IMR-90 (cell line): ENCODE data around the gene ACRBP. TPM values are rescaled to one million over a fixed set of nuclear protein-coding genes. Genes with fewer than 3 reads are reported as not detected.

ENCODE experiments used
- ATAC-seq: fragments of 200-7000 bp; cut with Tn5 transposase; 2 replicates; pipeline ENCODE4 v1.9.1; 2020; ENCODE audit warnings: low read depth, mild to moderate bottlenecking, moderate library complexity
- BruUV-seq: library from RNA; stranded (reverse); fragments of 400-500 nt; replicated peaks from 2 replicates; lab custom pipeline; 2021; lab: Mats Ljungman, UMichigan
- CTCF ChIA-PET: fragments of 300-600 bp; formaldehyde crosslinking; extraction: SDS; loops from one replicate; lab custom pipeline; 2021; ENCODE audit warnings: antibody characterized with exemption; lab: Yijun Ruan, JAX
- POLR2A ChIA-PET: fragments of 300-600 bp; sonication (Branson Sonifier 250); formaldehyde crosslinking; loops from one replicate; lab custom pipeline; 2022; ENCODE audit warnings: antibody characterized with exemption; ENCODE audit not compliant: unreplicated experiment; lab: Charles Lee
- DNase-seq: peaks from one replicate; pipeline ENCODE4 v3.0.0; 2013
- H2AFZ ChIP-seq: replicated peaks from 2 replicates; pipeline ENCODE3; 2013; ENCODE audit warnings: low read length, mild to moderate bottlenecking; ENCODE audit not compliant: poor library complexity
- H2AK5ac ChIP-seq: 2 replicates; pipeline ENCODE4 v1.6.1; 2013; ENCODE audit warnings: low read depth, low read length, inconsistent platforms
- H2AK9ac ChIP-seq: replicated peaks from 2 replicates; pipeline ENCODE3; 2013; ENCODE audit warnings: mild to moderate bottlenecking, low read depth, low read length, moderate library complexity; ENCODE audit not compliant: poor library complexity
- H2BK120ac ChIP-seq: 2 replicates; pipeline ENCODE4 v1.6.1; 2013; ENCODE audit warnings: low read depth, low read length, inconsistent platforms
- H2BK15ac ChIP-seq: 3 replicates; pipeline ENCODE4 v1.6.1; 2013; ENCODE audit warnings: low read depth, low read length, inconsistent platforms
- H2BK20ac ChIP-seq: 2 replicates; pipeline ENCODE4 v1.6.1; 2013; ENCODE audit warnings: low read depth, mild to moderate bottlenecking, inconsistent platforms, low read length, moderate library complexity
- H2BK5ac ChIP-seq: 2 replicates; pipeline ENCODE4 v1.6.1; 2013; ENCODE audit warnings: mild to moderate bottlenecking, low read depth, low read length, inconsistent platforms; ENCODE audit not compliant: poor library complexity, severe bottlenecking
- H3K14ac ChIP-seq: replicated peaks from 2 replicates; pipeline ENCODE4 v1.6.1; 2013; ENCODE audit warnings: low read depth, low read length, inconsistent platforms
- H3K18ac ChIP-seq: 2 replicates; pipeline ENCODE4 v1.6.1; 2013; ENCODE audit warnings: low read depth, low read length, control low read depth
- H3K23ac ChIP-seq: 2 replicates; pipeline ENCODE4 v1.6.1; 2013; ENCODE audit warnings: low read depth, low read length, inconsistent platforms
- H3K27ac ChIP-seq: 2 replicates; pipeline ENCODE4 v1.5.1; 2013; ENCODE audit warnings: mild to moderate bottlenecking, control low read depth, low read length; ENCODE audit not compliant: insufficient read depth
- H3K27me3 ChIP-seq: 2 replicates; pipeline ENCODE4 v1.6.1; 2013; ENCODE audit warnings: low read length; ENCODE audit not compliant: control insufficient read depth, insufficient read depth
- H3K36me3 ChIP-seq: 2 replicates; pipeline ENCODE4 v1.6.1; 2013; ENCODE audit warnings: low read length, mixed read lengths; ENCODE audit not compliant: control insufficient read depth, insufficient read depth
- H3K4ac ChIP-seq: 2 replicates; pipeline ENCODE4 v1.6.1; 2013; ENCODE audit warnings: low read depth, low read length, inconsistent platforms
- H3K4me1 ChIP-seq: 2 replicates; pipeline ENCODE4 v1.6.1; 2013; ENCODE audit warnings: low read length, mixed read lengths; ENCODE audit not compliant: control insufficient read depth, insufficient read depth
- H3K4me2 ChIP-seq: 2 replicates; pipeline ENCODE4 v1.6.1; 2013; ENCODE audit warnings: low read depth, mild to moderate bottlenecking, control low read depth, low read length, moderate library complexity
- H3K4me3 ChIP-seq: 2 replicates; pipeline ENCODE4 v1.5.1; 2013; ENCODE audit warnings: low read depth, mild to moderate bottlenecking, control low read depth, low read length, moderate library complexity; ENCODE audit not compliant: insufficient read depth
- H3K56ac ChIP-seq: 2 replicates; pipeline ENCODE4 v1.6.1; 2013; ENCODE audit warnings: low read length, inconsistent platforms; ENCODE audit not compliant: insufficient read depth; ENCODE audit errors: extremely low read depth
- H3K79me1 ChIP-seq, 2 experiments: 2 replicates each; pipeline ENCODE4 v1.6.1; 2013; ENCODE audit warnings: low read length in 2 of 2, inconsistent platforms in 1 of 2, low read depth in 1 of 2
- H3K9ac ChIP-seq: 2 replicates; pipeline ENCODE4 v1.6.1; 2013; ENCODE audit warnings: low read depth, low read length, control low read depth
- H3K9me1 ChIP-seq: 2 replicates; pipeline ENCODE4 v1.6.1; 2013; ENCODE audit warnings: low read length, inconsistent platforms; ENCODE audit not compliant: insufficient read depth
- H3K9me3 ChIP-seq: 2 replicates; pipeline ENCODE4 v1.6.1; 2013; ENCODE audit warnings: low read length; ENCODE audit not compliant: control insufficient read depth, insufficient read depth
- H4K20me1 ChIP-seq: 2 replicates; pipeline ENCODE4 v1.6.1; 2013; ENCODE audit warnings: low read length, inconsistent platforms; ENCODE audit not compliant: insufficient read depth
- H4K5ac ChIP-seq: 2 replicates; pipeline ENCODE4 v1.6.1; 2013; ENCODE audit warnings: mild to moderate bottlenecking, low read depth, low read length, control low read depth
- H4K8ac ChIP-seq, 2 experiments: 2 replicates each; pipeline ENCODE4 v1.6.1; 2013; ENCODE audit warnings: low read depth in 2 of 2, low read length in 2 of 2, control low read depth in 1 of 2, inconsistent platforms in 1 of 2
- H4K91ac ChIP-seq: 2 replicates; pipeline ENCODE4 v1.6.1; 2013; ENCODE audit warnings: low read depth, low read length, inconsistent platforms; ENCODE audit not compliant: insufficient read depth
- BHLHE40 ChIP-seq: fragments of 150-350 bp; IDR thresholded peaks from 2 replicates; pipeline ENCODE4 v1.6.1; 2016; ENCODE audit warnings: mild to moderate bottlenecking, low read depth, low read length
- CHD1 ChIP-seq: IDR thresholded peaks from 2 replicates; pipeline ENCODE4 v1.6.1; 2012; ENCODE audit warnings: low read depth, low read length, improper control_type of control experiment
- ELK1 ChIP-seq: fragments of 150-350 bp; IDR thresholded peaks from 2 replicates; pipeline ENCODE4 v1.6.1; 2016; ENCODE audit warnings: low read depth, mild to moderate bottlenecking, low read length, moderate library complexity, borderline replicate concordance
- FOS ChIP-seq: fragments of 150-350 bp; IDR thresholded peaks from 2 replicates; pipeline ENCODE4 v1.6.1; 2016; ENCODE audit warnings: low read depth, low read length
- MAZ ChIP-seq: IDR thresholded peaks from 2 replicates; pipeline ENCODE4 v1.6.1; 2012; ENCODE audit warnings: low read depth, mild to moderate bottlenecking, low read length, improper control_type of control experiment, moderate library complexity, borderline replicate concordance
- MXI1 ChIP-seq: IDR thresholded peaks from 2 replicates; pipeline ENCODE4 v1.6.1; 2012; ENCODE audit warnings: low read depth, mild to moderate bottlenecking, low read length, moderate library complexity, borderline replicate concordance
- NFE2L2 ChIP-seq: fragments of 150-350 bp; IDR thresholded peaks from 2 replicates; pipeline ENCODE4 v1.6.1; 2016; ENCODE audit warnings: low read depth, mild to moderate bottlenecking, low read length
- POLR2A ChIP-seq: IDR thresholded peaks from 2 replicates; pipeline ENCODE4 v1.6.1; 2012; ENCODE audit warnings: mild to moderate bottlenecking, low read depth, low read length
- RAD21 ChIP-seq: IDR thresholded peaks from 2 replicates; pipeline ENCODE4 v1.6.1; 2012; ENCODE audit warnings: low read length, improper control_type of control experiment
- RFX5 ChIP-seq: IDR thresholded peaks from 2 replicates; pipeline ENCODE4 v1.8.0; 2012; ENCODE audit warnings: low read depth, mild to moderate bottlenecking, low read length, moderate library complexity
- USF2 ChIP-seq: fragments of 150-350 bp; IDR thresholded peaks from 2 replicates; pipeline ENCODE4 v1.6.1; 2017; ENCODE audit warnings: mild to moderate bottlenecking, antibody characterized with exemption, low read length, low read depth
- WGBS, 2 experiments: methylation state at CpG; one replicate each; pipeline versions ENCODE4 v1.1.5 to v1.1.7; 2013; ENCODE audit warnings: missing lambda C conversion rate in 2 of 2; ENCODE audit not compliant: insufficient read length in 1 of 2; ENCODE audit errors: extremely low coverage in 2 of 2; 5-methylcytosine and 5-hydroxymethylcytosine counted together
- dilution Hi-C: fragments of 300-500 bp; cut with HindIII; formaldehyde crosslinking; loops from one replicate; pipeline ENCODE4 v1.14.3; 2018; ENCODE audit warnings: low sequenced_read_pairs; ENCODE audit not compliant: unreplicated experiment
- in situ Hi-C: fragments of 300-500 bp; cut with MboI; formaldehyde crosslinking; loops from 3 replicates; pipeline ENCODE4 v1.14.3; 2019; ENCODE audit warnings: low sequenced_read_pairs, inconsistent platforms, mixed read lengths
- intact Hi-C: fragments of 100-400 bp; cut with micrococcal nuclease; formaldehyde crosslinking; loops from 2 replicates; pipeline ENCODE4 v1.10.0; 2022
- polyA plus RNA-seq, 3 experiments: library from polyadenylated mRNA; depleted of rRNA; stranded (reverse); fragments of >200 nt; gene quantifications; 2 replicates each; pipeline ENCODE4 v1.2.3, GENCODE V29; 2012; ENCODE audit warnings: low replicate concordance in 1 of 3
- total RNA-seq: library from RNA; depleted of rRNA; stranded (reverse); fragments of >200 nt; gene quantifications from 2 replicates; pipeline ENCODE4 v1.2.3, GENCODE V29; 2012

ACRBP gene
- total and polyA plus RNA-seq, 2 of the 4 experiments (the other 2 are of a cell fraction): 0.38 TPM; not detected in 1

GRCh38 chr12:6693832-6694355 is 46.7 kb upstream of the ACRBP start:
- Histone ChIP-seq H2BK15ac (no peak overlapping the region), H3K9ac (no peak overlapping the region), H3K36me3 (peaks cover 8% of the 10 kb centered on the region), H3K9me1 (no peaks in the 10 kb centered on the region), H2AK5ac (no peak overlapping the region), H2AFZ (no peak overlapping the region), H3K18ac (no peak overlapping the region), H4K20me1 (no peaks in the 10 kb centered on the region), H3K4me3 (no peak overlapping the region), H2BK120ac (no peak overlapping the region), H4K8ac (no peak overlapping the region), H3K27ac (no peak overlapping the region), H3K79me1 (peaks cover 8 to 21% of the 10 kb centered on the region in 2 experiments; a peak in 3 of 4 replicates), H3K56ac (no peak overlapping the region), H2AK9ac (no peak overlapping the region), H3K4me1 (peaks cover 2% of the 10 kb centered on the region; the same call in 1 of the 2 replicates), H2BK5ac (no peak overlapping the region), H4K5ac (no peak overlapping the region), H2BK20ac (no peak overlapping the region), H4K91ac (no peak overlapping the region), H3K4ac (no peak overlapping the region), H3K9me3 (no peaks in the 10 kb centered on the region), H3K23ac (no peak overlapping the region), H3K14ac (no peak overlapping the region), H3K4me2 (no peak overlapping the region), H3K27me3 (no peaks in the 10 kb centered on the region)
- no peak for TF ChIP-seq POLR2A
- TF ChIP-seq MXI1: no peak
- no peak for TF ChIP-seq RAD21
- no peak for TF ChIP-seq NFE2L2
- TF ChIP-seq BHLHE40: no peak
- TF ChIP-seq USF2: no peak
- TF ChIP-seq MAZ: no peak
- TF ChIP-seq CHD1: no peak
- TF ChIP-seq ELK1: no peak
- no peak for TF ChIP-seq FOS
- no peak for TF ChIP-seq RFX5
- no peak for ATAC-seq
- intact Hi-C loops: no loop called here
- WGBS, 2 experiments: no CpG with 5 or more reads among the region's 4 CpGs
- BruUV-seq: no TSS peak
- in situ Hi-C loops: no loop called here
- CTCF ChIA-PET: no interaction called here
- DNase-seq: no peak
- POLR2A ChIA-PET: no interaction called here
- dilution Hi-C loops: no loop called here
